Measurements from ENCODE around the gene GSC2. TPM values are rescaled to one million over a fixed set of nuclear protein-coding genes. Genes with fewer than 3 reads are reported as not detected.

The GSC2 gene
- total and polyA plus RNA-seq, 4 donors: not detected

- H3K9me3 ChIP-seq (ENCODE audit: control insufficient read depth in 4 of 4, low read length in 3 of 4): no peaks in the 10 kb centered on the region
- H3K27me3 ChIP-seq (ENCODE audit: control insufficient read depth in 4 of 4, insufficient read depth in 4 of 4, low read length in 3 of 4): no peaks in the 10 kb centered on the region
- no peak for TF ChIP-seq JUND (IDR thresholded peaks at IDR 0.05)
- no peak for TF ChIP-seq ATF3 (IDR thresholded peaks at IDR 0.05)
- TF ChIP-seq HNF4G (IDR thresholded peaks at IDR 0.05): no peak
- TF ChIP-seq, protein P1, sequence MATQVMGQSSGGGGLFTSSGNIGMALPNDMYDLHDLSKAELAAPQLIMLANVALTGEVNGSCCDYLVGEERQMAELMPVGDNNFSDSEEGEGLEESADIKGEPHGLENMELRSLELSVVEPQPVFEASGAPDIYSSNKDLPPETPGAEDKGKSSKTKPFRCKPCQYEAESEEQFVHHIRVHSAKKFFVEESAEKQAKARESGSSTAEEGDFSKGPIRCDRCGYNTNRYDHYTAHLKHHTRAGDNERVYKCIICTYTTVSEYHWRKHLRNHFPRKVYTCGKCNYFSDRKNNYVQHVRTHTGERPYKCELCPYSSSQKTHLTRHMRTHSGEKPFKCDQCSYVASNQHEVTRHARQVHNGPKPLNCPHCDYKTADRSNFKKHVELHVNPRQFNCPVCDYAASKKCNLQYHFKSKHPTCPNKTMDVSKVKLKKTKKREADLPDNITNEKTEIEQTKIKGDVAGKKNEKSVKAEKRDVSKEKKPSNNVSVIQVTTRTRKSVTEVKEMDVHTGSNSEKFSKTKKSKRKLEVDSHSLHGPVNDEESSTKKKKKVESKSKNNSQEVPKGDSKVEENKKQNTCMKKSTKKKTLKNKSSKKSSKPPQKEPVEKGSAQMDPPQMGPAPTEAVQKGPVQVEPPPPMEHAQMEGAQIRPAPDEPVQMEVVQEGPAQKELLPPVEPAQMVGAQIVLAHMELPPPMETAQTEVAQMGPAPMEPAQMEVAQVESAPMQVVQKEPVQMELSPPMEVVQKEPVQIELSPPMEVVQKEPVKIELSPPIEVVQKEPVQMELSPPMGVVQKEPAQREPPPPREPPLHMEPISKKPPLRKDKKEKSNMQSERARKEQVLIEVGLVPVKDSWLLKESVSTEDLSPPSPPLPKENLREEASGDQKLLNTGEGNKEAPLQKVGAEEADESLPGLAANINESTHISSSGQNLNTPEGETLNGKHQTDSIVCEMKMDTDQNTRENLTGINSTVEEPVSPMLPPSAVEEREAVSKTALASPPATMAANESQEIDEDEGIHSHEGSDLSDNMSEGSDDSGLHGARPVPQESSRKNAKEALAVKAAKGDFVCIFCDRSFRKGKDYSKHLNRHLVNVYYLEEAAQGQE (IDR thresholded peaks at IDR 0.05): no peak
- no peak for TF ChIP-seq CTCF (IDR thresholded peaks at IDR 0.05; ENCODE audit: low read depth, low read length, missing input control)
- TF ChIP-seq TAF1 (conservative IDR thresholded peaks at IDR 0.05): no peak
- TF ChIP-seq SP1 (IDR thresholded peaks at IDR 0.05): no peak
- H3K9ac ChIP-seq (ENCODE audit: low read depth in 1 of 2, low read length in 2 of 2): no peak overlapping the region
- H3K27ac ChIP-seq (ENCODE audit: low read depth in 1 of 2, low read length in 2 of 2): no peak overlapping the region
- DNase-seq (ENCODE audit: low spot score): no peak
- H3K36me3 ChIP-seq (ENCODE audit: control insufficient read depth in 4 of 4, insufficient read depth in 3 of 4, low read depth in 1 of 4, low read length in 3 of 4): no peaks in the 10 kb centered on the region
- 87% methylated on average over 4 of the region's 4 CpGs for WGBS
- no peak overlapping the region for H3K4me3 ChIP-seq (ENCODE audit: low read depth in 1 of 3, low read length in 3 of 3)
- peaks cover 11 to 28% (median 23%) of the 10 kb centered on the region in 4 donors for H3K4me1 ChIP-seq (ENCODE audit: control insufficient read depth in 4 of 4, insufficient read depth in 4 of 4, low read length in 3 of 4)
Measured at GRCh38 chr22:19124377-19124776, 25.7 kb downstream of the GSC2 start.

DNA sequence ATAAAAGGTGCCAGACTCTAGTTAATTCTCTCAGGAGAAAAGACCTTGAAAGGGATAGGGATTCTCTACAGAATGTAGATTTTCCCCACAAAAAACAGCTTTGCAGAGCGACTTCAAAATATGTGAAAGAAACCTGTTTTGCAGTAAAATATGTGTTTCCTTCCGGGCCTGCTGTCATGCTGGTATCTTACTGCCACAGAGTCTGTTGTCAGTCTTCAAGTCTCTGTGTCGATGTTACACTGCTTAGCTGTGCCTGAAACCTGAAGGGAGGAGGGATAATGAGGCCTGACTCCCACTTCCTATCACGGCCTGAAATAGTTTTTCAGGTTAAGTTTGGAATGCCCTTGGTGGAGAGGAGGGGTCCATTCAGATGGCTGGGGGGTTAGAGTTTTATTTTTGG lies 26.2 kb downstream of the GSC2 start:
- no peak for DNase-seq (ENCODE audit: low spot score)
- TF ChIP-seq NR2F2 (IDR thresholded peaks at IDR 0.05) (no peak), FOXA1 (IDR thresholded peaks at IDR 0.05) (no peak), SP1 (IDR thresholded peaks at IDR 0.05) (no peak), FOXA2 (IDR thresholded peaks at IDR 0.05) (no peak), EGR1 (IDR thresholded peaks at IDR 0.05; ENCODE audit: low read depth in 2 of 2) (no peak), JUND (IDR thresholded peaks at IDR 0.05) (no peak), YY1 (IDR thresholded peaks at IDR 0.05) (no peak)
- TF ChIP-seq, protein P1 (IDR thresholded peaks at IDR 0.05): no peak
- H3K9ac ChIP-seq (ENCODE audit: low read depth in 1 of 2, low read length in 2 of 2): no peak overlapping the region
- no peaks in the 10 kb centered on the region for H3K9me3 ChIP-seq (ENCODE audit: control insufficient read depth in 4 of 4, low read length in 3 of 4)
- H3K27me3 ChIP-seq (ENCODE audit: control insufficient read depth in 4 of 4, insufficient read depth in 4 of 4, low read length in 3 of 4): no peaks in the 10 kb centered on the region
- H3K4me1 ChIP-seq (ENCODE audit: control insufficient read depth in 4 of 4, insufficient read depth in 4 of 4, low read length in 3 of 4): peaks cover 11 to 33% (median 25%) of the 10 kb centered on the region in 4 donors
- H3K27ac ChIP-seq (ENCODE audit: low read depth in 1 of 2, low read length in 2 of 2): no peak overlapping the region
- 92% methylated on average over 4 of the region's 4 CpGs for WGBS
- no peaks in the 10 kb centered on the region for H3K36me3 ChIP-seq (ENCODE audit: control insufficient read depth in 4 of 4, insufficient read depth in 3 of 4, low read depth in 1 of 4, low read length in 3 of 4)
- H3K4me3 ChIP-seq (ENCODE audit: low read depth in 1 of 3, low read length in 3 of 3): no peak overlapping the region

Data from liver (tissue), 9 donors.